HG03460 (cell line): ENCODE measurements around the gene GBP3.
"Not testable (repeated sequence)": the region's sequence is repeated elsewhere in the genome, so short reads cannot be mapped to it uniquely, and the experiment has no call there.

Source experiments
- ATAC-seq: cut with Tn5 transposase; IDR thresholded peaks from one replicate; pipeline ENCODE4 v1.9.1; 2021; ENCODE audit not compliant: unreplicated experiment

GBP3 gene

GRCh38 chr1:88979749-88980116 is 42.9 kb downstream of the GBP3 start:
- no peak for ATAC-seq

GRCh38 chr1:88979054-88979748 is 43.5 kb downstream of the GBP3 start:
- ATAC-seq, result no peak

GRCh38 chr1:88976235-88976634 is 46.4 kb downstream of the GBP3 start:
- ATAC-seq, result no peak

GRCh38 chr1:88974616-88975172 is 48.0 kb downstream of the GBP3 start:
- not testable (repeated sequence) for ATAC-seq

- ATAC-seq, result no peak
These were observed 49.0 kb downstream of the GBP3 start for GRCh38 chr1:88973520-88974137.

GRCh38 chr1:88961647-88962275 is 60.9 kb downstream of the GBP3 start:
- no peak for ATAC-seq

GRCh38 chr1:88961081-88961480 is 61.6 kb downstream of the GBP3 start:
- ATAC-seq, result no peak
